Measurements from ENCODE around the gene KDM6B. TPM values are rescaled to one million over a fixed set of nuclear protein-coding genes. Genes with fewer than 3 reads are reported as not detected.

Gene KDM6B
- total RNA-seq (100 to 1,000 TPM; 113 TPM), polyA plus RNA-seq (1 to 10 TPM in 2 of 3 donors, under 1 TPM in 1; 0.28 to 1.2 (median 1.0) TPM), total RNA-seq (43.5 to 339 (median 89.9) reads per million in 6 experiments)

- H3K27me3 Mint-ChIP-seq, result peaks cover 0 to 4% (median 0%) of the 10 kb centered on the region in 5 donors
- peaks cover 32 to 43% (median 36%) of the 10 kb centered on the region in 4 donors for H3K4me1 Mint-ChIP-seq
- DNase-seq (peak; percentile 75 to 95 (median 86)), ATAC-seq (peak; percentile 44 to 45)
- peak within 1 kb of the TSS; percentile 96 to 99 (median 98) for H3K4me3 Mint-ChIP-seq
- H3K9me3 Mint-ChIP-seq, result no peaks in the 10 kb centered on the region
- POLR2A ChIA-PET, result interaction anchor here (0.6 to 6.8 kb wide), 18 partner anchors 8 to 156 kb away, joined by 3 to 116 read pairs (median 8); partner anchors contain the start of genes CNTROB, CYB5D1, NAA38 and RNF227
- no peaks in the 10 kb centered on the region for H3K36me3 Mint-ChIP-seq
- H3K27ac Mint-ChIP-seq, result peak within 1 kb of the TSS; percentile 95 to 100 (median 100)
Measured at GRCh38 chr17:7833795-7834541, at the start of gene KDM6B. TSS of gene KDM6B (plus strand) at chr17:7834217. CDS start at chr17:7845555, 11,338 bp downstream.

DNA sequence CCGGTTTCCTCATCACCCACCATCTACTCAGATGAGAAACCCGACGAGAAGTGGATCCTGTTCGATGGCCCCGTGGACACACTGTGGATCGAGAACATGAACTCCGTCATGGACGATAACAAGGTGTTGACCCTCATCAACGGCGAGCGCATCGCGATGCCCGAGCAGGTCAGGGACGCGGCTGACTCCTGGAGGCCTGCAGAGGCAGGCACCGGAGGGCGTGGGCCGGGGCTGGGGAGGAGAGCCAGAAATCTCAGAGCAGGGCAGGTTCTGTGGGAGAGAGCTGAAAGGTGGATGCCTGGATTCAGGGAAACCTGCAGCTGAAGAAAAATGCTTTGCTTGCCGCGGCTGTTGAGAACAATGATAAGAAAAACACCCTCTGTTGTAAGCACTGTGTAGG is 47.2 kb upstream of the KDM6B start:
- Mint-ChIP-seq H3K36me3 (no peaks in the 10 kb centered on the region), H3K9me3 (no peaks in the 10 kb centered on the region), H3K27me3 (peaks cover 0 to 13% (median 3%) of the 10 kb centered on the region in 5 donors), H3K4me3 (no peak overlapping the region), H3K4me1 (no peaks in the 10 kb centered on the region), H3K27ac (no peak overlapping the region)
- POLR2A ChIA-PET, result no interaction called here
- DNase-seq, result no peak
- no peak for ATAC-seq

- Mint-ChIP-seq H3K9me3 (peaks cover 0 to 2% (median 0%) of the 10 kb centered on the region in 9 donors), H3K4me1 (no peaks in the 10 kb centered on the region), H3K27ac (peak overlapping the region in 1 of 10 donors; percentile 4), H3K4me3 (no peak overlapping the region), H3K27me3 (peaks cover 0 to 5% (median 3%) of the 10 kb centered on the region in 5 donors), H3K36me3 (no peaks in the 10 kb centered on the region)
- no peak for DNase-seq
- ATAC-seq, result no peak
- POLR2A ChIA-PET, result no interaction called here
Measured at GRCh38 chr17:7789131-7789530, 44.9 kb upstream of the KDM6B start.

DNA sequence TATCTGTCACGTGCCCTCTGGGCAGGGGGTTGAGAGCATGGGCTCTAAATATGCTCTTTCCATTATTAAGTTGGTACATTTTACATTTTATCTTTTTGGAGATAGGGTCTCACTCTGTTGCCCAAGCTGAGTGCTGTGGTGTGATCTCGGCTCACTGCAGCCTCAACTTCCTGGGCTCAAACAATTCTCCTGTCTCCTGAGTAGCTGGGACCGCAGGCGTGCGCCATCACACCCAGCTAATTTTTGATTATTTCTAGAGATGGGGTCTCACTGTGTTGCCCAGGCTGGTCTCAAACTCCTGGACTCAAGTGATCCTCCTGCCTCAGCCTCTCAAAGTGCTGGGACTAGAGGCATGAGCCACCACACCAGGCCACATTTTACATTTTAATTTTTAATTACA is 43.9 kb upstream of the KDM6B start:
- H3K27ac Mint-ChIP-seq, result no peak overlapping the region
- ATAC-seq (no peak), DNase-seq (no peak)
- H3K27me3 Mint-ChIP-seq, result peaks cover 0 to 4% (median 0%) of the 10 kb centered on the region in 5 donors
- peaks cover 0 to 2% (median 0%) of the 10 kb centered on the region in 9 donors for H3K9me3 Mint-ChIP-seq
- POLR2A ChIA-PET, result no interaction called here
- H3K4me1 Mint-ChIP-seq, result no peaks in the 10 kb centered on the region
- no peak overlapping the region for H3K4me3 Mint-ChIP-seq
- no peaks in the 10 kb centered on the region for H3K36me3 Mint-ChIP-seq

DNA sequence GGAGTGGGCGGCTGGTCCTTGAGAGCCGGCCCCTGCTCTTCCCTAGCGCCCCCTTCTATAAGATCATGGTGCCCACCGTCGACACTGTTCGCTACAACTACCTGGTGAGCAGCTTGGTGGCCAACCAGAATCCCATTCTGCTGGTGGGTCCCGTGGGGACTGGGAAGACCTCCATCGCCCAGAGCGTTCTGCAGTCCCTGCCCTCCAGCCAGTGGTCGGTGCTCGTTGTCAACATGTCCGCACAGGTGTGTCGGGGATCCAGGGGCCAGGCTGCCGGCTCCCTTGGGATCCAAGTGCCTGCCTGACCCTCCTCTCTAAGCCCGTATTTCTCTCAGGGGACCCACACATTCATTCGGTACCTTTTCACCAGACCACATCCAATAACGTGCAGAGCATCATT is 41.4 kb upstream of the KDM6B start:
- Mint-ChIP-seq H3K4me1 (no peaks in the 10 kb centered on the region), H3K4me3 (no peak overlapping the region), H3K27ac (no peak overlapping the region), H3K36me3 (no peaks in the 10 kb centered on the region), H3K27me3 (peaks cover 0 to 5% (median 0%) of the 10 kb centered on the region in 5 donors), H3K9me3 (peaks cover 0 to 2% (median 0%) of the 10 kb centered on the region in 9 donors)
- POLR2A ChIA-PET, result no interaction called here
- DNase-seq (no peak), ATAC-seq (no peak)

DNA sequence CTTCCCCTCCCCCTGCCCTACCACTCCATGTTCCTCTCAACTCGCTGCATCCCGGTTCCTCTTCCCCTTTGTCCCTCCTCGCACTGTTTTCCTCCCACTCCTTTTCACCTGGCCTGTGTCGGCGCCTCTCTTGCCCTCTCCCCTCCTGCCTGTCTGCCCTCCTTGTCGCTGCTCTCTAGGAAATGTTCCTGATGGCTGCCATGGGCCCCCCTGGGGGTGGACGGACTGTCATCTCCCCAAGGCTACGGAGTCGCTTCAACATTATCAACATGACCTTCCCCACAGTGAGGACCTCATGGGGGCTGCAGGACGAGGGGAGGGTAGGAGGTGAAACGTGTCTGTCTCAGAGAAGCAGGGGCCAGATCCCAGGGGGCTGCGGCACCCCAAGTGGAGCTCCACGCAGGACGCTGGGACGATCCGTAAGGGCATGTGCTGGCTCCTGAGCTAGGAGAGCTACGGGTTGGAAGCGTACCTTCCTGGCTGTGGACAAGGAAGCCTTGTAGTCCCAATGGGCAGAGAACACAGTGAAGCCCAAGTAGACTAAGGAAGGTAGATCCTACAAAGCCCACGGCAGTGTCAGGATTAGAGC is 39.8 kb upstream of the KDM6B start:
- H3K4me3 Mint-ChIP-seq, result no peak overlapping the region
- H3K4me1 Mint-ChIP-seq, result no peaks in the 10 kb centered on the region
- H3K9me3 Mint-ChIP-seq, result peaks cover 0 to 2% (median 0%) of the 10 kb centered on the region in 9 donors
- no peaks in the 10 kb centered on the region for H3K36me3 Mint-ChIP-seq
- peaks cover 0 to 7% (median 0%) of the 10 kb centered on the region in 5 donors for H3K27me3 Mint-ChIP-seq
- H3K27ac Mint-ChIP-seq, result no peak overlapping the region
- DNase-seq (no peak), ATAC-seq (no peak)
- POLR2A ChIA-PET, result no interaction called here

DNA sequence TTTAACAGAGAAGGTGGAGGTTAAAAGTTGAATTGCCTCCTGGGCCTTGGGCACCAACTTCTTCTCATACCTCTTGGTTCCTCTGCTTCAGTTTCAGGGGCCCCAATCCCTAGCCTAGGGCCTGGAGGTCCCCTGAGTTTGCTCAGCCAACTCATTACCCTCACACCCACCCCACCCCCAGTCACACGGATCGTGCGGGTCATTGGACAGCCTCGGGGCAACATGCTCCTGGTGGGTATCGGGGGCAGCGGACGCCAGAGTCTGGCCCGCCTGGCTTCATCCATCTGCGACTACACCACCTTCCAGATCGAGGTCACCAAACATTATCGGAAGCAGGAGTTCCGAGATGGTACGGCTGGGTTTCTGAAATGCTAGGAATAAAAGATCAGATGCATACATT is 36.0 kb upstream of the KDM6B start:
- DNase-seq (no peak), ATAC-seq (no peak)
- Mint-ChIP-seq H3K27me3 (peaks cover 0 to 7% (median 5%) of the 10 kb centered on the region in 5 donors), H3K27ac (no peak overlapping the region), H3K36me3 (no peaks in the 10 kb centered on the region), H3K4me3 (no peak overlapping the region), H3K4me1 (no peaks in the 10 kb centered on the region), H3K9me3 (peaks cover 0 to 2% (median 0%) of the 10 kb centered on the region in 9 donors)
- POLR2A ChIA-PET, result no interaction called here

DNA sequence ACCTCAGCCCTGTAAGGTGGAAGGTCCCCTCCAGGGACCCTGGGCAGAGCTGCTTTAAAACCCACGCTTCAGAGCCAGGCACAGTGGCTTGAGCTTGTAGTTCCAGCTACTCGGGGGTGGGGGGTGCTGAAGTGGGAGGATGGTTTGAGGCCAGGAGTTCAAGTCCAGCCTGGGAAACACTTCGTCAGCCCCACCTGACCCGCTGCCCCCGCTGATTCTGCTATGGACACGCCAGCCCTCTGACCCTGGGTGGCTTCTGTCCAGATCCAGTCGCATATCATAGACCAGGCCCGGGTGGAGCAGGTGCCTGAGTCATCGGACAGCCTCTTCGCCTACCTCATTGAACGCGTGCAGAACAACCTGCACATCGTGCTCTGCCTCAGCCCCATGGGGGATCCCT is 35.2 kb upstream of the KDM6B start:
- Mint-ChIP-seq H3K27ac (no peak overlapping the region), H3K9me3 (peaks cover 0 to 2% (median 0%) of the 10 kb centered on the region in 9 donors), H3K4me1 (no peaks in the 10 kb centered on the region), H3K4me3 (no peak overlapping the region), H3K27me3 (peaks cover 0 to 9% (median 7%) of the 10 kb centered on the region in 5 donors), H3K36me3 (no peaks in the 10 kb centered on the region)
- ATAC-seq (no peak), DNase-seq (no peak)
- POLR2A ChIA-PET, result no interaction called here

- no peak for ATAC-seq
- H3K36me3 Mint-ChIP-seq, result no peaks in the 10 kb centered on the region
- no peak overlapping the region for H3K27ac Mint-ChIP-seq
- POLR2A ChIA-PET, result no interaction called here
- peaks cover 0 to 17% (median 9%) of the 10 kb centered on the region in 5 donors for H3K27me3 Mint-ChIP-seq
- H3K4me3 Mint-ChIP-seq, result no peak overlapping the region
- no peak for DNase-seq
- H3K4me1 Mint-ChIP-seq, result no peaks in the 10 kb centered on the region
- no peaks in the 10 kb centered on the region for H3K9me3 Mint-ChIP-seq
Measured at GRCh38 chr17:7803981-7804380, 30.0 kb upstream of the KDM6B start.

DNA sequence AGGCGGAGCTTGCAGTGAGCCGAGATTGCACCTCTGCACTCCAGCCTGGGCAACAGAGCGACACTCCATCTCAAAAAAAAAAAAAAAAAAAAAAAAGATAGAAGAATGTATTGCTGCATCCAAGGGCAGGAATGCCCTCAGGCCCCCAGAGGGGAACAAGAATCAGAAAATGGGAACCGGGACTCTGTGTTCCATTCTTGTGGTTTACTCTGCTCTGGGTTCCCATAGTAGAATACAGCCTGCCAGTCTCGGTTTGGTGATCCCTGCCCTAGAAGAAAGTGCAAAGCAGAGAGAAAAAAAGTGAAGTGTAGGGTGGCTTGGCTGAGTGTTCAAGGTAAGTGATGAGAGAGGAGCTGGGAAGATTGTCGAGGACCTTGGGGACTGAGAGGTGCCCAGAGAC is 27.4 kb upstream of the KDM6B start:
- POLR2A ChIA-PET, result interaction anchor here (0.7 kb wide), 1 partner anchor 571 kb away, joined by 5 read pairs; no protein-coding TSS in a partner anchor
- Mint-ChIP-seq H3K36me3 (no peaks in the 10 kb centered on the region), H3K4me1 (peaks cover 1 to 11% (median 7%) of the 10 kb centered on the region in 4 donors), H3K27ac (peak overlapping the region in 1 of 10 donors; percentile 66), H3K27me3 (peaks cover 2 to 22% (median 9%) of the 10 kb centered on the region in 5 donors), H3K4me3 (no peak overlapping the region), H3K9me3 (no peaks in the 10 kb centered on the region)
- no peak for DNase-seq
- no peak for ATAC-seq

- DNase-seq (no peak), ATAC-seq (no peak)
- H3K4me1 Mint-ChIP-seq, result peaks cover 1 to 12% (median 7%) of the 10 kb centered on the region in 4 donors
- peaks cover 2 to 22% (median 7%) of the 10 kb centered on the region in 5 donors for H3K27me3 Mint-ChIP-seq
- H3K9me3 Mint-ChIP-seq, result no peaks in the 10 kb centered on the region
- H3K27ac Mint-ChIP-seq, result no peak overlapping the region
- H3K4me3 Mint-ChIP-seq, result no peak overlapping the region
- H3K36me3 Mint-ChIP-seq, result no peaks in the 10 kb centered on the region
- POLR2A ChIA-PET, result no interaction called here
Measured at GRCh38 chr17:7807206-7807605, 26.8 kb upstream of the KDM6B start.

DNA sequence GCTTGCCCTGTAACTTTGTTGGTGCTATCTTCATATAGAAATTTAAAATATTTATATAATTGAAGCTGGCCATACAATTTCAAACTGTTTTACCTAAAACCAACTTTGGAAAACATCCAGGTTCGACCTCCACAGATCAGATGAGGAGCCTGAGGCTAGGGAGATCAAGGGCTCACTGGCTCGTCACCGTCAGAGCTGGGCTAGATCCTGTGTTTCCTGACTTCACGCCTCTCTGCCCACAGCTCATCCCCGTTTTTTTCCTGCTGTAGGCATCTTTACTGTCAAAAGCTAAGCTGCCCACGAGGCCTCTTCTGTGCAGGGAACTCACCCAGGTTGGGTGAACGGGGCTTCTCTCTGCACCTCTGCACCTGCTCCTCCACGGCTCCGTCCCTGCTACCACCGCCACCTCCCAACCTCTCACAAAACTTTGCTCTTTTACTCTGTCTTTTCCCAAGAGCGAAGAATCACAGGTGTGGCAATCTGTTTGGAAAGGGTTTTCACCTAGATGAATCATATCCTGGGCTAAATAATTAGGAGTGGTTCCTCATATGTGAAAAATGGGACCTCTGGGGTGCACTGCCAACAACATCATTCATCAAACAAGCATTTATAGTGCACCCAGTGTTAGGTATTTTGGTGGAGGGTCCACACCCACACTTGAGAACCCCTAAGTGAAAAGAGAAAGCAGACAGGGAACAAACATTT is 24.8 kb upstream of the KDM6B start:
- DNase-seq (no peak), ATAC-seq (no peak)
- no peaks in the 10 kb centered on the region for H3K9me3 Mint-ChIP-seq
- H3K27me3 Mint-ChIP-seq, result peaks cover under 1 to 15% (median 2%) of the 10 kb centered on the region in 5 donors
- H3K36me3 Mint-ChIP-seq, result no peaks in the 10 kb centered on the region
- H3K4me1 Mint-ChIP-seq, result peaks cover 1 to 12% (median 7%) of the 10 kb centered on the region in 4 donors
- H3K27ac Mint-ChIP-seq, result no peak overlapping the region
- POLR2A ChIA-PET, result no interaction called here
- no peak overlapping the region for H3K4me3 Mint-ChIP-seq
